IMR-90 (cell line): Measurements from ENCODE around the gene PRR5. TPM values are rescaled to one million over a fixed set of nuclear protein-coding genes. Genes with fewer than 3 reads are reported as not detected.

Experiments used
- ATAC-seq: fragments of 200-7000 bp; cut with Tn5 transposase; 2 replicates; pipeline ENCODE4 v1.9.1; 2020; ENCODE audit warnings: low read depth, mild to moderate bottlenecking, moderate library complexity
- BruUV-seq: library from RNA; stranded (reverse); fragments of 400-500 nt; replicated peaks from 2 replicates; lab custom pipeline; 2021; lab: Mats Ljungman, UMichigan
- CTCF ChIA-PET: fragments of 300-600 bp; formaldehyde crosslinking; extraction: SDS; loops from one replicate; lab custom pipeline; 2021; ENCODE audit warnings: antibody characterized with exemption; lab: Yijun Ruan, JAX
- POLR2A ChIA-PET: fragments of 300-600 bp; sonication (Branson Sonifier 250); formaldehyde crosslinking; loops from one replicate; lab custom pipeline; 2022; ENCODE audit warnings: antibody characterized with exemption; ENCODE audit not compliant: unreplicated experiment; lab: Charles Lee
- DNase-seq: peaks from one replicate; pipeline ENCODE4 v3.0.0; 2013
- H2AFZ ChIP-seq: replicated peaks from 2 replicates; pipeline ENCODE3; 2013; ENCODE audit warnings: low read length, mild to moderate bottlenecking; ENCODE audit not compliant: poor library complexity
- H2AK5ac ChIP-seq: 2 replicates; pipeline ENCODE4 v1.6.1; 2013; ENCODE audit warnings: low read depth, low read length, inconsistent platforms
- H2AK9ac ChIP-seq: replicated peaks from 2 replicates; pipeline ENCODE3; 2013; ENCODE audit warnings: mild to moderate bottlenecking, low read depth, low read length, moderate library complexity; ENCODE audit not compliant: poor library complexity
- H2BK120ac ChIP-seq: 2 replicates; pipeline ENCODE4 v1.6.1; 2013; ENCODE audit warnings: low read depth, low read length, inconsistent platforms
- H2BK15ac ChIP-seq: 3 replicates; pipeline ENCODE4 v1.6.1; 2013; ENCODE audit warnings: low read depth, low read length, inconsistent platforms
- H2BK20ac ChIP-seq: 2 replicates; pipeline ENCODE4 v1.6.1; 2013; ENCODE audit warnings: low read depth, mild to moderate bottlenecking, inconsistent platforms, low read length, moderate library complexity
- H2BK5ac ChIP-seq: 2 replicates; pipeline ENCODE4 v1.6.1; 2013; ENCODE audit warnings: mild to moderate bottlenecking, low read depth, low read length, inconsistent platforms; ENCODE audit not compliant: poor library complexity, severe bottlenecking
- H3K14ac ChIP-seq: replicated peaks from 2 replicates; pipeline ENCODE4 v1.6.1; 2013; ENCODE audit warnings: low read depth, low read length, inconsistent platforms
- H3K18ac ChIP-seq: 2 replicates; pipeline ENCODE4 v1.6.1; 2013; ENCODE audit warnings: low read depth, low read length, control low read depth
- H3K23ac ChIP-seq: 2 replicates; pipeline ENCODE4 v1.6.1; 2013; ENCODE audit warnings: low read depth, low read length, inconsistent platforms
- H3K27ac ChIP-seq: 2 replicates; pipeline ENCODE4 v1.5.1; 2013; ENCODE audit warnings: mild to moderate bottlenecking, control low read depth, low read length; ENCODE audit not compliant: insufficient read depth
- H3K27me3 ChIP-seq: 2 replicates; pipeline ENCODE4 v1.6.1; 2013; ENCODE audit warnings: low read length; ENCODE audit not compliant: control insufficient read depth, insufficient read depth
- H3K36me3 ChIP-seq: 2 replicates; pipeline ENCODE4 v1.6.1; 2013; ENCODE audit warnings: low read length, mixed read lengths; ENCODE audit not compliant: control insufficient read depth, insufficient read depth
- H3K4ac ChIP-seq: 2 replicates; pipeline ENCODE4 v1.6.1; 2013; ENCODE audit warnings: low read depth, low read length, inconsistent platforms
- H3K4me1 ChIP-seq: 2 replicates; pipeline ENCODE4 v1.6.1; 2013; ENCODE audit warnings: low read length, mixed read lengths; ENCODE audit not compliant: control insufficient read depth, insufficient read depth
- H3K4me2 ChIP-seq: 2 replicates; pipeline ENCODE4 v1.6.1; 2013; ENCODE audit warnings: low read depth, mild to moderate bottlenecking, control low read depth, low read length, moderate library complexity
- H3K4me3 ChIP-seq: 2 replicates; pipeline ENCODE4 v1.5.1; 2013; ENCODE audit warnings: low read depth, mild to moderate bottlenecking, control low read depth, low read length, moderate library complexity; ENCODE audit not compliant: insufficient read depth
- H3K56ac ChIP-seq: 2 replicates; pipeline ENCODE4 v1.6.1; 2013; ENCODE audit warnings: low read length, inconsistent platforms; ENCODE audit not compliant: insufficient read depth; ENCODE audit errors: extremely low read depth
- H3K79me1 ChIP-seq, 2 experiments: 2 replicates each; pipeline ENCODE4 v1.6.1; 2013; ENCODE audit warnings: low read length in 2 of 2, inconsistent platforms in 1 of 2, low read depth in 1 of 2
- H3K9ac ChIP-seq: 2 replicates; pipeline ENCODE4 v1.6.1; 2013; ENCODE audit warnings: low read depth, low read length, control low read depth
- H3K9me1 ChIP-seq: 2 replicates; pipeline ENCODE4 v1.6.1; 2013; ENCODE audit warnings: low read length, inconsistent platforms; ENCODE audit not compliant: insufficient read depth
- H3K9me3 ChIP-seq: 2 replicates; pipeline ENCODE4 v1.6.1; 2013; ENCODE audit warnings: low read length; ENCODE audit not compliant: control insufficient read depth, insufficient read depth
- H4K20me1 ChIP-seq: 2 replicates; pipeline ENCODE4 v1.6.1; 2013; ENCODE audit warnings: low read length, inconsistent platforms; ENCODE audit not compliant: insufficient read depth
- H4K5ac ChIP-seq: 2 replicates; pipeline ENCODE4 v1.6.1; 2013; ENCODE audit warnings: mild to moderate bottlenecking, low read depth, low read length, control low read depth
- H4K8ac ChIP-seq, 2 experiments: 2 replicates each; pipeline ENCODE4 v1.6.1; 2013; ENCODE audit warnings: low read depth in 2 of 2, low read length in 2 of 2, control low read depth in 1 of 2, inconsistent platforms in 1 of 2
- H4K91ac ChIP-seq: 2 replicates; pipeline ENCODE4 v1.6.1; 2013; ENCODE audit warnings: low read depth, low read length, inconsistent platforms; ENCODE audit not compliant: insufficient read depth
- BHLHE40 ChIP-seq: fragments of 150-350 bp; IDR thresholded peaks from 2 replicates; pipeline ENCODE4 v1.6.1; 2016; ENCODE audit warnings: mild to moderate bottlenecking, low read depth, low read length
- CHD1 ChIP-seq: IDR thresholded peaks from 2 replicates; pipeline ENCODE4 v1.6.1; 2012; ENCODE audit warnings: low read depth, low read length, improper control_type of control experiment
- MXI1 ChIP-seq: IDR thresholded peaks from 2 replicates; pipeline ENCODE4 v1.6.1; 2012; ENCODE audit warnings: low read depth, mild to moderate bottlenecking, low read length, moderate library complexity, borderline replicate concordance
- NFE2L2 ChIP-seq: fragments of 150-350 bp; IDR thresholded peaks from 2 replicates; pipeline ENCODE4 v1.6.1; 2016; ENCODE audit warnings: low read depth, mild to moderate bottlenecking, low read length
- RAD21 ChIP-seq: IDR thresholded peaks from 2 replicates; pipeline ENCODE4 v1.6.1; 2012; ENCODE audit warnings: low read length, improper control_type of control experiment
- RCOR1 ChIP-seq: IDR thresholded peaks from 2 replicates; pipeline ENCODE4 v1.6.1; 2012; ENCODE audit warnings: mild to moderate bottlenecking, low read length, improper control_type of control experiment; ENCODE audit not compliant: insufficient replicate concordance
- RFX5 ChIP-seq: IDR thresholded peaks from 2 replicates; pipeline ENCODE4 v1.8.0; 2012; ENCODE audit warnings: low read depth, mild to moderate bottlenecking, low read length, moderate library complexity
- SMC3 ChIP-seq: fragments of 150-350 bp; IDR thresholded peaks from 2 replicates; pipeline ENCODE4 v1.6.1; 2016; ENCODE audit warnings: low read depth, mild to moderate bottlenecking, antibody characterized with exemption, low read length, moderate library complexity
- USF2 ChIP-seq: fragments of 150-350 bp; IDR thresholded peaks from 2 replicates; pipeline ENCODE4 v1.6.1; 2017; ENCODE audit warnings: mild to moderate bottlenecking, antibody characterized with exemption, low read length, low read depth
- WGBS, 2 experiments: methylation state at CpG; one replicate each; pipeline versions ENCODE4 v1.1.5 to v1.1.7; 2013; ENCODE audit warnings: missing lambda C conversion rate in 2 of 2; ENCODE audit not compliant: insufficient read length in 1 of 2; ENCODE audit errors: extremely low coverage in 2 of 2; 5-methylcytosine and 5-hydroxymethylcytosine counted together
- dilution Hi-C: fragments of 300-500 bp; cut with HindIII; formaldehyde crosslinking; loops from one replicate; pipeline ENCODE4 v1.14.3; 2018; ENCODE audit warnings: low sequenced_read_pairs; ENCODE audit not compliant: unreplicated experiment
- in situ Hi-C: fragments of 300-500 bp; cut with MboI; formaldehyde crosslinking; loops from 3 replicates; pipeline ENCODE4 v1.14.3; 2019; ENCODE audit warnings: low sequenced_read_pairs, inconsistent platforms, mixed read lengths
- intact Hi-C: fragments of 100-400 bp; cut with micrococcal nuclease; formaldehyde crosslinking; loops from 2 replicates; pipeline ENCODE4 v1.10.0; 2022
- polyA plus RNA-seq, 3 experiments: library from polyadenylated mRNA; depleted of rRNA; stranded (reverse); fragments of >200 nt; gene quantifications; 2 replicates each; pipeline ENCODE4 v1.2.3, GENCODE V29; 2012; ENCODE audit warnings: low replicate concordance in 1 of 3
- total RNA-seq: library from RNA; depleted of rRNA; stranded (reverse); fragments of >200 nt; gene quantifications from 2 replicates; pipeline ENCODE4 v1.2.3, GENCODE V29; 2012
- TF ChIP-seq, protein P1 (sequence below): conservative IDR thresholded peaks from 2 replicates; pipeline ENCODE4 v1.5.1; 2012; ENCODE audit warnings: mild to moderate bottlenecking, low read depth, low read length, improper control_type of control experiment

PRR5 gene
- total and polyA plus RNA-seq, 2 of the 4 experiments (the other 2 are of a cell fraction), result 8.1 to 24.3 TPM

DNA sequence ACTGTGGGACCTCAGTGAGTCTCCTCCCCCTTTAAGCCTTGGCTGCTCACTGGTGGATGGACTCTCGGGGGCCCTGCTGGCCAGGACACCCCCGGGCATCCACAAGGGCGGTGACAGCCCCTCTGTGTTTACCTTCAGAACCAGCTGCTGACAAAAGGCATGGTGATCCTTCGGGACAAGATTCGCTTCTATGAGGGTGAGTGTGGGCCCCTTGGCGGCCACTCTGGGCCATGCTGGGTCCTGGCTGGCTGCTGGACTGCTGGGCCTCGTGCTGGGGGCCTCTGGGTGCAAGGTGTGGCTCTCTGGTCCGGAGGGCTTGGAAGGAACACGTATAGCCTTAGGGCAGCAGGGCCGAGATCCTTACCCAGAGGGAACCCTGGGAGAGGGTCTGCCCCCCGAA is 24.4 kb downstream of the PRR5 start:
- Histone ChIP-seq H2AFZ (no peak overlapping the region), H3K27ac (no peak overlapping the region), H2AK9ac (no peak overlapping the region), H2BK120ac (no peak overlapping the region), H4K20me1 (peaks cover 16% of the 10 kb centered on the region), H2BK20ac (no peak overlapping the region), H2AK5ac (no peak overlapping the region), H3K56ac (no peak overlapping the region), H3K79me1 (peaks cover 4 to 9% of the 10 kb centered on the region in 2 experiments; a peak in 1 of 4 replicates), H3K23ac (no peak overlapping the region), H3K9me1 (peaks cover 6% of the 10 kb centered on the region; the same call in 1 of the 2 replicates), H2BK15ac (no peak overlapping the region), H3K14ac (no peak overlapping the region), H4K5ac (no peak overlapping the region), H4K8ac (no peak overlapping the region), H3K4me1 (peaks cover 12% of the 10 kb centered on the region), H3K4me3 (no peak overlapping the region), H2BK5ac (no peak overlapping the region), H3K18ac (no peak overlapping the region), H3K4me2 (no peak overlapping the region), H3K27me3 (no peaks in the 10 kb centered on the region), H3K4ac (no peak overlapping the region), H3K36me3 (peaks cover 36% of the 10 kb centered on the region; the same call in 1 of the 2 replicates), H3K9me3 (no peaks in the 10 kb centered on the region), H4K91ac (no peak overlapping the region), H3K9ac (no peak overlapping the region)
- BruUV-seq, result no TSS peak
- TF ChIP-seq CHD1, result no peak
- TF ChIP-seq RFX5, result no peak
- no peak for TF ChIP-seq RCOR1
- no peak for TF ChIP-seq MXI1
- TF ChIP-seq BHLHE40, result no peak
- TF ChIP-seq, protein P1, sequence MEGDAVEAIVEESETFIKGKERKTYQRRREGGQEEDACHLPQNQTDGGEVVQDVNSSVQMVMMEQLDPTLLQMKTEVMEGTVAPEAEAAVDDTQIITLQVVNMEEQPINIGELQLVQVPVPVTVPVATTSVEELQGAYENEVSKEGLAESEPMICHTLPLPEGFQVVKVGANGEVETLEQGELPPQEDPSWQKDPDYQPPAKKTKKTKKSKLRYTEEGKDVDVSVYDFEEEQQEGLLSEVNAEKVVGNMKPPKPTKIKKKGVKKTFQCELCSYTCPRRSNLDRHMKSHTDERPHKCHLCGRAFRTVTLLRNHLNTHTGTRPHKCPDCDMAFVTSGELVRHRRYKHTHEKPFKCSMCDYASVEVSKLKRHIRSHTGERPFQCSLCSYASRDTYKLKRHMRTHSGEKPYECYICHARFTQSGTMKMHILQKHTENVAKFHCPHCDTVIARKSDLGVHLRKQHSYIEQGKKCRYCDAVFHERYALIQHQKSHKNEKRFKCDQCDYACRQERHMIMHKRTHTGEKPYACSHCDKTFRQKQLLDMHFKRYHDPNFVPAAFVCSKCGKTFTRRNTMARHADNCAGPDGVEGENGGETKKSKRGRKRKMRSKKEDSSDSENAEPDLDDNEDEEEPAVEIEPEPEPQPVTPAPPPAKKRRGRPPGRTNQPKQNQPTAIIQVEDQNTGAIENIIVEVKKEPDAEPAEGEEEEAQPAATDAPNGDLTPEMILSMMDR, result no peak
- TF ChIP-seq SMC3, result no peak
- TF ChIP-seq USF2, result no peak
- no peak for TF ChIP-seq NFE2L2
- TF ChIP-seq RAD21, result no peak
- CTCF ChIA-PET, result no interaction called here
- in situ Hi-C loops (no loop called here), intact Hi-C loops (no loop called here), dilution Hi-C loops (no loop called here)
- WGBS, 2 experiments, result 67% methylated on average over 1 of the region's 11 CpGs; no CpG with 5 or more reads in 1 of the 2 experiments
- POLR2A ChIA-PET, result no interaction called here
- no peak for ATAC-seq
- DNase-seq, result no peak
